ENCODE data around the gene AGL.
"Not testable (repeated sequence)": the region's sequence is repeated elsewhere in the genome, so short reads cannot be mapped to it uniquely, and the experiment has no call there.

Gene AGL

GRCh38 chr1:99851850-99852454 lies 1.8 kb downstream of the AGL start:
- peak; percentile 12 for DNase-seq (ENCODE audit: low spot score)

DNA sequence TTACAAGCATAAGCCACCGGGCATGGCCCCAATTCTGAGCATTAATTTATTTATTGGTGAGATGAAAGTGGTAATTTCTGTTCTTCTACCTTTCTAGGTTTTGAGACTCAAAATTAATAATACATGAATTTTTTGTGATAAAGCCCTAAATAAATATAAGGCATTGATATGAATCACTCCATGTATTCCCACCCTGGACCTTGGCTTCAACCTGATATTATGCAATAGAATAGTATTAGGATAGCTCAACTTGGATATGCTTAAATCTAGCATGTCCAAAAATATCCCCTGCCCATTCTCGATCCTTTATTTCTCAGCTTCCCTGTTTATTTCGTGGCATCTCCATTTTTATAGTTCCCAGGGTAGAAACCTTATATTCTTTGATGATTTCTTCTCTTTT lies 2.5 kb downstream of the AGL start:
- DNase-seq (ENCODE audit: low spot score) = no peak

DNA sequence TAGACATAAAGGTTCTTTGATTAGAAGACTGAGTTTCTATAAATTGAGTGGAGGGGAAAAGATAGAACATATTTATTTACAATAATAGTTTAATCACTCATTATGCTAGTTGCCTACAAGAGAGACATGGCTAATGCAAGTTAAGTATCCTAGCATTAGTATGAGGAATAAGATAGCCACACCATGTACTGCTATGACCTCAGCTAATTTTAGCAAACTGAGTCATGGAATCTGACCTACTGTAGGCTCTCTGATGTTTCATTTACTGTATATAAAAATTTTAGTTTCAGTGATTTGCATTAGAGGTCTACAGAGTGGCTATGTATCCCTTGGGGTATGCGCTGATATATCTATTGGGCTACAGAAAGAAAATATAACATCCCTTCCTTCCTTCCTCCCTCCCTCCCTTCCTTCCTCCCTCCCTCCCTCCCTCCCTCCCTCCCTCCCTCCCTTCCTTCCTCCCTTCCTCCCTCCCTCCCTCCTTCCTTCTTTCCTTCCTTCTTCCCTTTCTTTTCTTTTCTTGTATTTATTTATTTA lies 5.8 kb downstream of the AGL start:
- DNase-seq (ENCODE audit: low spot score) = no peak

DNA sequence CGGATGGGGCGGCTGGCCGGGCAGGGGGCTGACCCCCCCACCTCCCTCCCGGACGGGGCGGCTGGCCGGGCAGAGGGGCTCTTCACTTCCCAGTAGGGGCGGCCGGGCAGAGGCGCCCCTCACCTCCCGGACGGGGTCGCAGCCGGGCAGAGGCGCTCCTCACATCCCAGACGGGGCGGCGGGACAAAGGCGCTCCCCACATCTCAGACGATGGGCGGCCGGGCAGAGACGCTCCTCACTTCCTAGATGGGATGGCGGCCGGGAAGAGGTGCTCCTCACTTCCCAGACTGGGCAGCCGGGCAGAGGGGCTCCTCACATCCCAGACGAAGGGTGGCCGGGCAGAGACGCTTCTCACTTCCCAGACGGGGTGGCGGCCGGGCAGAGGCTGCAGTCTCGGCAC lies 6.9 kb downstream of the AGL start:
- not testable (repeated sequence) for DNase-seq (ENCODE audit: low spot score)

DNA sequence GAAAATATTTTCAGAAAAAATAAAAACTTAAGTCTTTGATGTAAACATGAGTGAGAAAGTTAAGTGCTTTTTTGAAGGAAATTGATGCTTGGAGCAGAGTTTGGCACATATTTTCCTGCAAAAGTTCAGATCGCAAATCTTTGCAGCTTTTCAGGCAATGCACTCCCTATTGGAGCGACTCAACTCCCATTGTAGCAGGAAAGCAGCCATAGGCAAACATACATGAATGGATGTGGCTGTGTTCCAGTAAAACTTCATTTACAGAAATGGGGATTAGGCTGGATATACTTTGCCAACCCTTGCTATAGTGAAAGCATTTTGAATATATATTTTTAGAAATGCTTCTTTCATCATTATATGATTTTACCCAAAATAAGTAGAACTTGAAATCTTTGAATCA lies 8.1 kb downstream of the AGL start:
- no peak for DNase-seq (ENCODE audit: low spot score)

DNA sequence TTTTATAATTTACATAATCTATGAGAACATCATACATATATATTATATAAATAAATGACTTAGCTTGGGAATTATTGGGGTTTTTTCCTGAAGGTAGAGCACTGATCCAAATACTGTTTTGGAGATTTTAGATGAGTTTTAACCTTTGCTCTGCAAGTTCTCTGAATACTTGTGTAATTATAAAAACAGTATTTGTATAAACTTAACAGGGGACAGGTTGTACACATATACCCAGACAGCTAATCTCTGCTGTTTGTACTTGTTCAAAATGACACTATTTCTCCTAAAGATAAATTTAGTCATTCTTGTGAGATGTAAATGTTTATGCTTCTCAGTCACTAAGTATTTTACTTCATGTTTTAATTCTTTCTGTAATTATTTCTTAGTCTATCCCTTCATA lies 8.7 kb downstream of the AGL start:
- no peak for DNase-seq (ENCODE audit: low spot score)

GRCh38 chr1:99860703-99861102 lies 10.5 kb downstream of the AGL start:
- DNase-seq (ENCODE audit: low spot score) = no peak

- no peak for DNase-seq (ENCODE audit: low spot score)
Observed at GRCh38 chr1:99867682-99868081, 17.5 kb downstream of the AGL start.

DNA sequence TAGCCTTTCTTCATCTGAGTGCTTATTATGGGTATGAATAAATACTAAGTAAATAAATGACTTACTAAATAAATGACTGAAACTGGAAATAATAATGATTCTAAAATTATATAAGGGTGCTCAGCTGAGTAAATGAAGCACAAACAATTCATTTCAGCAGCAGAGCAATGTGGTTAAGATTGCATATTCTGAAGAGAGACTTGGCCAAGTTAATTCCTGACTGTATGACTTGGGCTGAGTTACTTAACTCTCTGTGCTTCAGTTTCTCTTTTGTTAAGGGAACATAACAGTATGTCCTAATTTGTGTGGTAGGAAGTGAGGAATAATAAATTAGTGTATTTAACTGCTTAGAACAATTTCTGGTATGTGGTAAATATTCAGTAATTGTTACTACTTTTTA lies 19.1 kb downstream of the AGL start:
- no peak for DNase-seq (ENCODE audit: low spot score)

DNA sequence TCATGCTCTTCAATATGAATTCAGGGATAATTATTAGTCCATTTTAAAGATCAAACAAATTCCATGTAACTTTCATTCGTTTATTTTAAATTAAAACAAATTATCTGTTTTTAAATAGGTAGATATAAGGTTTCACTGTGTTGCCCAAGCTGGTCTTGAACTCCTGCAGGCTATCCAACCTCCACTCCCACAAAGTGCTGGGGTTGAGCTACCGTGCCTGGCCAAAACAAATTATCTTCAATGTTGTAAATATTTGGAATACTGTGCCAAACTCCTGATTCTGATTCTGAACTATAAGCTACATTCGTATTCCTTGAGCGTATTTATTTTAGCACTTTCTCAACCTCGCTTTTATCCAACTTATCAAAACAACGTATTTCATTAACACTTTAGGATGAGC lies 19.6 kb downstream of the AGL start:
- no peak for DNase-seq (ENCODE audit: low spot score)

GRCh38 chr1:99872063-99872462 lies 21.9 kb downstream of the AGL start:
- DNase-seq (ENCODE audit: low spot score) = no peak

- DNase-seq (ENCODE audit: low spot score) = no peak
Observed at GRCh38 chr1:99877568-99877967, 27.4 kb downstream of the AGL start.

DNA sequence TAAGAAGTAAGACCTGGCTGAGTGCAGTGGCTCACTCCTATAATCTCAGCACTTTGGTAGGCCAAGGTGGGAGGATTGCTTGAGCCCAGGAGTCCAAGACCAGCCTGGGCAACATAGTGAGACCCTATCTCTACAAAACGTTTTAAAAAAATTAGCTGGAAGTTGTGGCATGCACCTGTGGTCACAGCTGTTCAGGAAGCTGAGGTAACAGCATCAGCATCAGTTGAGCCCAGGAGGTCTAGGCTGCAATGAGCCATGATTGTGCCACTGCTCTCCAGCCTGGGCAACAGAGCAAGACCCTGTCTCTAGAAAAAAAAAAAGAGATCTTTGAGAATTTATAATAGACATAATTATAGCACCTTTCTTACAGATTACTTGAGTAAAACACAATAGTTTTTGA lies 36.0 kb downstream of the AGL start:
- DNase-seq (ENCODE audit: low spot score) = no peak

DNA sequence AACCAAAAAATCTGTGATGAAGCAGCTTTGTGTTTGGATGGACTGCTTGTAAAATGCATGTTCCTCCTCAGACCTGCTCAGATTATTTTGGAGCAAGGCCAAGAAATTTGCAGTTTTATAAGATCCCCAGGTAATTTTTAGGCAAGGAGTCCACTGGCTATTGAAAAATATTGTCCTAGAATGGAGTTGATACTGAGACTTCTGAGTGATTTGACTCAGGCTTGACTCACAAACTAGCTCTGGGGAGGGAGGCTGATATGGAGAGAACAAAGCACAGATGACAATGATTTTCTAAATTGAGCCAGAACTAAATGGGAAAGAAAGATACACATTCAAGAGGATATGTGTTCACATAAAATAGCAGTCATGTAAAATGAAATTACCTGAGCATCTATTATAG lies 36.7 kb downstream of the AGL start:
- DNase-seq (ENCODE audit: low spot score) = no peak

GRCh38 chr1:99887890-99888289 lies 37.7 kb downstream of the AGL start:
- no peak for DNase-seq (ENCODE audit: low spot score)

DNA sequence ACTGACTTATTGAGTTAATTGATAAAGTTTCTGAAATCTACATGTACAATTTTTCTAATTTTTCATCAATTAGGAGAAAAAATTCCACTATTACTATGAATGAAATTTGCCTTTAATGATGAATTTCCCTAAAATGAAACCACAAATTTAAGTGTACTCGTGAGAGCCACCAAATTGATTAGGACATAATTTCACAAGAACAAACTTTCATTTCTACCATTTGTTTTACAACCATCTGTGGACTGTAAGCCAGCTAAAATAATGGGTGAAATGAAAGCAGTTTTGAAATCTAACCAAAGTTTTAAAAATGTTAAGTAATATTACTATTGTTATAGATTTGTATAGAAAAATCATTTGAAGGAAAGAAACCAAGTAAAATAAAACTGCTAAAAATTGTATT lies 41.8 kb downstream of the AGL start:
- no peak for DNase-seq (ENCODE audit: low spot score)

DNA sequence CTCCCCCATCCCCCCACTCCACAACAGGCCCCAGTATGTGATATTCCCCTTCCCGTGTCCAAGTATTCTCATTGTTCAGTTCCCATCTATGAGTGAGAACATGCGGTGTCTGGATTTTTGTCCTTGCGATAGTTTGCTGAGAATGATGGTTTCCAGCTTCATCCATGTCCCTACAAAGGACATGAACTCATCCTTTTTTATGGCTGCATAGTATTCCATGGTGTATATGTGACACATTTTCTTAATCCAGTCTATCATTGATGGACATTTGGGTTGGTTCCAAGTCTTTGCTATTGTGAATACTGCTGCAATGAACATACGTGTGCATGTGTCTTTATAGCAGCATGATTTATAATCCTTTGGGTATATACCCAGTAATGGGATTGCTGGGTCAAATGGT lies 53.1 kb downstream of the AGL start:
- not testable (repeated sequence) for DNase-seq (ENCODE audit: low spot score)

DNA sequence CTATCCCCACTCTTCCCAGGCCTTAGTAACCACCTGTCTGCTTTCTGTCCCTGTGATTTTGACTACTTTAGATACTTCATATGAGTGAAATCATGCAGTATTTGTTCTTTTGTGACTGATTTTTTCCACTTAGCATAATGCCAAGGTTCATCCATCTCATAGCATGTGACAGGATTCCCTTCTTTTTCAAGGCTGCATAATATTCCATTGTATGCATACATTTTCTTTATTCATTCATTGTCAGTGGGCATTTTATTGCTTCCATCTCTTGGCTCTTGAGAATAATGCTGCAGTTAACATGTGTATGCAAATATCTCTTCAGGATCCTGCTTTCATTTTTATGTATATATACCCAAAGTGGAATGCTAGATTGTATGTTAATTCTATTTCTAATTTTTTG lies 56.4 kb downstream of the AGL start:
- no peak for DNase-seq (ENCODE audit: low spot score)

- DNase-seq (ENCODE audit: low spot score) = no peak
Observed at GRCh38 chr1:99917214-99917613, 67.1 kb downstream of the AGL start.

GRCh38 chr1:99919220-99919619 lies 69.1 kb downstream of the AGL start:
- no peak for DNase-seq (ENCODE audit: low spot score)

DNA sequence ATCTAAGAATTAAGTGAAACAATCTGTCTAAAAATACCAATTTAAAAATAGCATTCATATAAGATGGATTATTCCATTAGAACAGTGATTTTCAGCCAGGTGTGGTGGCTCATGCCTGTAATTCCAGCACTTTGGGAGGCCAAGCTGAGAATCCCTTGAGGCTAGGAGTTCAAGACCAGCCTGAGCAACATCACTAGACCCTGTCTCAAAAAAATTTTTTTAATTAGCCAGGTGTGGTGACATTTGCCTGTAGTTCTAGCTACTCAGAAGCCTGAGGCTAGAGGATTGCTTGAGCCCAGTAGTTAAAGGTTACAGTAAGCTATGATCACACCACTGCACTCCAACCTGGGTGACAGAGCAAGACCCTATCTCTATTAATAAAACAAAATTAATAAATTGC lies 84.6 kb downstream of the AGL start:
- DNase-seq (ENCODE audit: low spot score) = no peak

- DNase-seq (ENCODE audit: low spot score) = no peak
Observed at GRCh38 chr1:99935534-99935933, 85.4 kb downstream of the AGL start.

- no peak for DNase-seq (ENCODE audit: low spot score)
Observed at GRCh38 chr1:99936071-99936470, 85.9 kb downstream of the AGL start.

DNA sequence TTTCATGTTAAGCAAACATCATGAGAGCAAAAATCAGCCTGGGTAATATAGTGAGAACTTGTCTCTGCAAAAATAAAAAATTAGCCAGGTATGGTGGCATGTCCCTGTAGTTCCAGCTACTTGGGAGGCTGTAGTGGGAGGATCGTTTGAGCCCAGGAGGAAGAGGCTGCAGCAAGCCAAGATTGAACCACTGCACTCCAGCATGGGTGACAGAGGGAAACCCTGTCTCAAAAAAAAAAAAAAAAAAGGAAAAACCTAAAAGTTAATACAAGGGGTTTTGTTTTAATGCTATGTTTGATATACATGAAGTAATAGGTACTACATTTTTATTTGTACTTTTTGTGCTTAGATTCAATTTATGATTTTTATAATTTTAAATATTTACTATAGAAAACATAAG lies 92.6 kb downstream of the AGL start:
- DNase-seq (ENCODE audit: low spot score) = no peak

Measured in cerebellar cortex (tissue), 1 donor.